Right forelimb (tissue), 1 donor: Measurements from ENCODE around the gene TANC2.
"Not testable (repeated sequence)": the region's sequence is repeated elsewhere in the genome, so short reads cannot be mapped to it uniquely, and the experiment has no call there.

ENCODE experiments used
- DNase-seq: peaks from one replicate; pipeline ENCODE4 v3.0.0-alpha.2; 2018

The TANC2 gene

DNA sequence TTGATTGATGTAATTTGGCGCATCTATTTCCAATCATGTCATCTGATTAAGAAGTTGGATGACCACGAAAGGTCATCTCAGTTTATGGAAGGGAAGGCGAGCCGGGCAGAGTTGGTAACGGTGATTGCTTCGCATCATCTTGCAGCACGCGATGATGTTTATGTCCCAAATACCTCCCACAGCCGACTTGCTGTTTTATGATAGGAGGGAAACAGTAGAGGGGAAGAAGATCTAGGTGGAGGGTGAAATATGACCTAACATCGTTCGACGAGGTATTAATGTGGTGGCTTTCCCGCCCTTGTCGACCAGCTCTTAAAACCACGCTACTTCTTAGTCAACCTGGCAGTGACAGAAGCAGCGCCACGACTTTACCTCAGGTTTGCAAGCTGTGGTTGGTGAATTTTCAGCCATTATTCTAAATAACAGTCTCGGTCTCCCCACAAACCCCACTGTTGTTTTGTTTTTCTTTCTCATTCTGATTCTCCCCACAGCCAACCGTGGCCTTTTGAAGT, 805 bp upstream of the TANC2 start:
- no peak for DNase-seq

DNA sequence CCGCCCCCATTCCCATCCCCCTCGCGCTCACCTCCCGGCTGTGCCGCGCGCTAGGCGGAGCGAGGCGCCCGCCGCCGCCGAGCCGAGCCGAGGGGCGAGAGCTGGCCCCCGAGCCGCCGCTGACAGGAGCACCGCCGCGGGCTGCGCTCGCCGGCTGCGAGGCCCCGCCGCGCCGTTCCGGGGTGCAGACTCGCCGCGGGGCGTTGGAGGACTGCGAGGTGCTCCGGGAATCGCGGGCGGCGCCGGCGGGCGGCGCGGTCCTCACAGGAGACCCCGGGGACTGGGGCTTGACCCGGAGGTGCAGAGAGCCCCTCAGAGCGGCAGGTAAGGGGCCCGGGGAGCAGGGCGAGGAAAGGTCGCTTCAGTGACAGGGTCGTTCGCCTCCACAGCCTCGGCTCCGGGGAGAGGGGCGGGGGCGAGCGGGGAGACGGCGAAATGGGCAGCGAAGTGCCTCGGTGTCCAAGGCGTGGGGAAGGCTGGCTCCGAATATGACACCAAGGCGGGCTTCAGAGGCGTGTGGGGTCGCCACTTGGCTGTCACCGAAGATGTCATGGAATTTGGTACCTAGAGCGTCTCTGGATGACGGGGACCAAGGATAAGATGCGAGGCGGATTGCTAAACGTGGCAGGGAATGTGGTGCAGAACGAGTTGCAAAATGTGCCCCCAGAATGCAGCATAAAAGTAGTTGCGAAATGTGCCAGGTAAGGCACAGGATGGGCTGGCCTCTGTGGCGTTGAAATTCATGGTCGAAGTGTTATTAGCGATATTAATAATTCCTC, 580 bp downstream of the TANC2 start:
- DNase-seq: peak; percentile 65

DNA sequence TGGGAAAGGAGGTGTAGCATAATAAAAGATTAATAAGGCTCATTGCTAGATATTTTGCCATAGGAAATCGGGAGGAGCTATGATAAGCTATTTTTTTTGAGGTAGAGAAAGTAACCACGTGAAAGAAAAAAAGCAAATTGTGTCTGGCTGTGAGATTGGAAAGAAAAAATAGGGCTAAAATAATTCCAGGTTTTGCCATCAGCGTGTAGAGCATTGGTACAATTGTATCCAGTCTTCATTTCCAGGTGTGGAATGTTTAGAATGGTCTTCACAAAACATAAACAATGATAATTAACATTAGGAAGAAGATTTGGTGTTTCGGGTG, 1.1 kb downstream of the TANC2 start:
- DNase-seq: no peak

- peak; percentile 47 for DNase-seq
These were observed 2.4 kb downstream of the TANC2 start for GRCh38 chr17:62968445-62968923.

- no peak for DNase-seq
These were observed 4.6 kb downstream of the TANC2 start for GRCh38 chr17:62970610-62971009.

- DNase-seq: no peak
These were observed 5.8 kb downstream of the TANC2 start for GRCh38 chr17:62971853-62972252.

DNA sequence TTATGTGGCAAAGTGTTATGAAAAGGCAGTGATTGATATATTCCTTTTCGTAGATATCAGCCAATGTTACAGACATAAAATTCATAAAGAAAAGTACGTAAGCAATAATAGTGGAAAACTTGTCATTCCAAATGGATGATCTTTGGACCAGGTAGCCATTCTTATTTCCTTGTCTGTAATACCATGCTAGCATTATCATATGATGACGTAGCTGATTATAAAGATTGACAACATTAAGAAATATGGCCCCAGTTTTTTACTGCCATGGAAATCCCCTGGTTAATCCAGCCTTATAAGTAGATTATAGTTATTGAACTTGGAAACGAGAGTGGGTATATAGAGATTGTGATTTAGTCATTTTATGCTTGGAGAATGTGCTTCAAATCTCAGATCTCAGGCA, 8.8 kb downstream of the TANC2 start:
- DNase-seq: no peak

- no peak for DNase-seq
These were observed 9.2 kb downstream of the TANC2 start for GRCh38 chr17:62975206-62975605.

GRCh38 chr17:62976643-62977231, 10.7 kb downstream of the TANC2 start:
- not testable (repeated sequence) for DNase-seq

DNA sequence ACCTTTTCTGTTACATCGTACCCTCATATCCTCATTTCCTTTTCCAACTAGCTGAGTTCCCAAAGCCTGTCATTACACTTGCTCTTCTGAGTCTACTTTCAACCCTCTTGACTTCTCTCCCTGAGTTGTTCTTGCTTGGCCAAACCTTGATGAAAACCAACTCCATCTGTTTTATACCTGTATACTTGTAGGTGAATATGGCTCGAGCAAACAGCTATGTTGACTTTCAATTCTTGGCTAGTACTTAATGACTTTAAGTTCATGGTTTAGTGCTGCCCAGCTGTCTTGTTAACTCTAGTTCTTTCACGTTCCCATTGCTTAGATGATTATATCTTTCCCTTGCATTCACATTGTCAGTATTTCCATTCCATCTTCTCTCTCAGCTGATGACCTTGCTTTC, 14.8 kb downstream of the TANC2 start:
- no peak for DNase-seq

- DNase-seq: no peak
These were observed 15.9 kb downstream of the TANC2 start for GRCh38 chr17:62981933-62982332.

- DNase-seq: no peak
These were observed 18.8 kb downstream of the TANC2 start for GRCh38 chr17:62984801-62985200.

- DNase-seq: no peak
These were observed 20.5 kb downstream of the TANC2 start for GRCh38 chr17:62986549-62986948.

- no peak for DNase-seq
These were observed 21.1 kb downstream of the TANC2 start for GRCh38 chr17:62987136-62987535.

DNA sequence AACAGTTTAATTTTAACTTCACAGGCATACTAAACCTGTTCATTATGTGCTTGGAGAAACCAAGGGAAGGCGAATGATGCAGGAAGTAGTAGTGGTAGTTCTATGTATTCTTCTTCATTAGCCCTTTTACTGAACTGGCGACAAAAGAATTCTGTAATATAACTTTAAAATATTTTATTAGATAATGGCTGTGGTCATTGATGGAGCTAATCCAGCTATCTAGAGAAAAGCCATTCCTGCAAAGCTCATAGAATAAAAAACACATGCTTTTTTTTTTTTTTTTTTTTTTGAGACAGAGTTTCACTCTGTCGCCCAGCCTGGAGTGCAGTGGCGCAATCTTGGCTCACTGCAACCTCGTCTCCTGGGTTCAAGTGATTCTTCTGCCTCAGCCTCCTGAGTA, 23.5 kb downstream of the TANC2 start:
- no peak for DNase-seq

DNA sequence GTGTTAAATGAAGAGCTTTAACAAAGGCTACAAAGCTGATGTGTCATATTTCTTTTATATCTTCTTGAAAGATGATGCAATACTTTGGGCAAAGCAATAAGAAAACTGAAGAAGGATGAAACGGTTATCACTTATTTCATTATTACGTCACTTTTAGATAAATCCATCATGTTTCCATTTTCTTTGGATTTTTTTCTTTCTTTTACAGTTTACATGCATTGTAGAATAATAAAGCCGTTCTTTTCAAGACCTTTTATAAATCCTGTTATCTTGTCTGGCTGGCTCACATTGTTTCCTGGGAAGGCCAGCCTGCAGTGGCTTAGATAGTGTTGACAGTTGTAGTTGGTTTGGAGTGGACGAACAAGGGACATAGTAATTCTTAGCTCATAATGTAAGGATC, 28.9 kb downstream of the TANC2 start:
- DNase-seq: no peak

DNA sequence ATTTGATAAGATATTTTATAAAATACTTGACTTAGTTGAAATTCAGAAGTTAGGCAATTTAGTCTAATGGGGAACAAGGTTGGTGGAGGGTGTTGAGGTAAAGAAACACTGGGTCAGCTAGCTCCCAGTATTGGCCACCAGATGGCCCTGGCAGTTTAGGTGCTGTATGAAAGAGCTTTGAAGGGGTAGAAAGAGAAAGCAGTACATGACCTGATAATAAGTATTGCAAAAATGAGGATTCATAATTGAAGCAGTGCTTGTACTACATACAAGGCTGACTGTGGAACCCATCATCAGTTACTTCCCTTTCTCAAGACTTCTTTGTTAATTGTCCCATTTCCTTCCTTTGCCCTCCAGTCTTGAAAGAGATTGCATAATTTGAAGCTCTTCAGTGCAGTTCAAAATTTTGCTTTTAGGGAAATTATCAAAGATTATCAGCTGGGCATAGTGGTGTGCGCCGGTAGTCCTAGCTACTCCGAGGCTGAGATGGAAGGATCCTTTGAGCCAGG, 29.4 kb downstream of the TANC2 start:
- DNase-seq: no peak

- DNase-seq: no peak
These were observed 30.2 kb downstream of the TANC2 start for GRCh38 chr17:62996221-62996620.

DNA sequence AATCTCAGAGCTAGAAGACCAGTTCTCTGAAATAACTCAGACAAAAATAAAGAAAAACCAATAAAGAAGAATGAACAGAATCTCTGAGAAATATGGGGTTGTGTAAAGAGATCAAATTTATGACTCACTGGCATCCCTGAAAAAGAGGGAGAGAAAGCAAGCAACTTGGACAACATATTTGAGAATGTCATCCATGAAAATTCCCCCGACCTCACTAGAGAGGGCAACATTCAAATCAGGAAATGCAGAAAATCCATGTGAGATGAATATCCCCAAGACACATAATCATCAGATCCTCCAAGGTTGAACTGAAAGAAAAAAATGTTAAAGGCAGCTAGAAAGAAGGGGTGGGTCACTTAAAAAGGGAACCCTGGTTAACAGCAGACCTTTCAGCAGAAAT, 32.1 kb downstream of the TANC2 start:
- DNase-seq: no peak

DNA sequence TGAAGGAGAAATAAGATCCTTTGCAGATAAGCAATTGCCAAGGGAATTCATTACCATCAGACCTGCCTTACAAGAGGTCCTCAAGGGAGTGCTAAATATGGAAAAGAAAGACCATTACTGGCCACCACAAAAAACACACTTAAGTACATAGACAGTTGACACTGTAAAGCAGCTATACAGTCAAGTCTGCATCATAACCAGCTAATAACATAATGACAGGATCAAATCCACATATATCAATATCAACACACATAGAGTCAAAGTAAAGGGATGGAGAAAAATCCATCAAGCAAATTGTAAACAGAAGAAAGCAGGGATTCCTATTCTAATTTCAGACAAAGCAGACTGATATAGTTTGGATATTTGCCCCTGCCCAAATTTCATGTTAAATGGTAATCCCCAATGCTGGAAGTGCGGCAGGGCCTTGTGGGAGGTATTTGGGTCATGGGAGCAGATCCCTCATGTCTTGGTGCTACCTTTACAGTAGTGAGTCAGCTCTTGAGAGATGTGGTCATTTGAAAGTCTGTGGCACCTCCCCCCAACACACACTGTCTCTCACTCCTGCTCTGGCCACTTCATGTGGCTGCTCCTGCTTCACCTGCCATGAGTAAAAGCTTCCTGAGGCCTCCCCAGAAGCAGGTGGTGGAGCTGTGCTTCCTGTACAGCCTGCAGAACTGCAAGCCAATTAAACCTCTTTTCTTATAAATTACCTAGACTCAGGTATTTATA, 32.8 kb downstream of the TANC2 start:
- no peak for DNase-seq

DNA sequence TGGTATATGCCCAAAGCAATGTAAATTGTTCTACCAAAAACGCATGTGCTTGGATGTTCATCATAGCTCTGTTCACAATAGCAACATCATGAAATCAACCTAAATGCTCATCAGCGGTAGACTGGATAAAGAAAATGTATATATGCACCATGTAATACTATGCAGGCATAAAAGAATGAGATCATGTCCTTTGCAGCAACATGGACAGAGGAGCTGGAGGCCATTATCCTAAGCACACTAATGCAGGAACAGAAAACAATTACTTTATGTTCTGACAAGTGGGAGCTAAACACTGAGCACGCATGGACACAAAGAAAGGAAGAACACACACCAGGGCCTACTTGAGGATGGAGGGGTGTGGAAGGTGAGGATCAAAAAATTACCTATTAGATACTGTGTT, 33.7 kb downstream of the TANC2 start:
- DNase-seq: no peak

GRCh38 chr17:63001689-63002394, 35.8 kb downstream of the TANC2 start:
- no peak for DNase-seq

GRCh38 chr17:63002625-63003024, 36.6 kb downstream of the TANC2 start:
- no peak for DNase-seq
